GM23248 (cell line): ENCODE measurements around the gene AIFM1.

ENCODE experiments used
- EZH2 ChIP-seq: fragments of 200-600 bp; sonication (generic); IDR thresholded peaks from 2 replicates; pipeline ENCODE4 v1.6.1; 2018; ENCODE audit warnings: antibody characterized with exemption, mild to moderate bottlenecking; ENCODE audit not compliant: insufficient read depth, poor library complexity, severe bottlenecking
- EZH2phosphoT487 ChIP-seq: fragments of 200-600 bp; sonication (generic); IDR thresholded peaks from 2 replicates; pipeline ENCODE4 v1.6.1; 2018; ENCODE audit warnings: antibody characterized with exemption, moderate library complexity, mild to moderate bottlenecking, low read depth; ENCODE audit not compliant: insufficient read depth

- no peak for TF ChIP-seq EZH2
- no peak for TF ChIP-seq EZH2phosphoT487
Measured at GRCh38 chrX:130121505-130121800, 44.2 kb downstream of the AIFM1 start.
